ENCODE data around the gene UBE2B. TPM values are rescaled to one million over a fixed set of nuclear protein-coding genes. Genes with fewer than 3 reads are reported as not detected.

Gene UBE2B
- total RNA-seq, 1 experiment from 2014 or later = 39.7 TPM

- TF ChIP-seq, protein P1, sequence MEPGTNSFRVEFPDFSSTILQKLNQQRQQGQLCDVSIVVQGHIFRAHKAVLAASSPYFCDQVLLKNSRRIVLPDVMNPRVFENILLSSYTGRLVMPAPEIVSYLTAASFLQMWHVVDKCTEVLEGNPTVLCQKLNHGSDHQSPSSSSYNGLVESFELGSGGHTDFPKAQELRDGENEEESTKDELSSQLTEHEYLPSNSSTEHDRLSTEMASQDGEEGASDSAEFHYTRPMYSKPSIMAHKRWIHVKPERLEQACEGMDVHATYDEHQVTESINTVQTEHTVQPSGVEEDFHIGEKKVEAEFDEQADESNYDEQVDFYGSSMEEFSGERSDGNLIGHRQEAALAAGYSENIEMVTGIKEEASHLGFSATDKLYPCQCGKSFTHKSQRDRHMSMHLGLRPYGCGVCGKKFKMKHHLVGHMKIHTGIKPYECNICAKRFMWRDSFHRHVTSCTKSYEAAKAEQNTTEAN (CRISPR knock-in tag; IDR thresholded peaks at IDR 0.05) = no peak
- TF ChIP-seq, protein P2, sequence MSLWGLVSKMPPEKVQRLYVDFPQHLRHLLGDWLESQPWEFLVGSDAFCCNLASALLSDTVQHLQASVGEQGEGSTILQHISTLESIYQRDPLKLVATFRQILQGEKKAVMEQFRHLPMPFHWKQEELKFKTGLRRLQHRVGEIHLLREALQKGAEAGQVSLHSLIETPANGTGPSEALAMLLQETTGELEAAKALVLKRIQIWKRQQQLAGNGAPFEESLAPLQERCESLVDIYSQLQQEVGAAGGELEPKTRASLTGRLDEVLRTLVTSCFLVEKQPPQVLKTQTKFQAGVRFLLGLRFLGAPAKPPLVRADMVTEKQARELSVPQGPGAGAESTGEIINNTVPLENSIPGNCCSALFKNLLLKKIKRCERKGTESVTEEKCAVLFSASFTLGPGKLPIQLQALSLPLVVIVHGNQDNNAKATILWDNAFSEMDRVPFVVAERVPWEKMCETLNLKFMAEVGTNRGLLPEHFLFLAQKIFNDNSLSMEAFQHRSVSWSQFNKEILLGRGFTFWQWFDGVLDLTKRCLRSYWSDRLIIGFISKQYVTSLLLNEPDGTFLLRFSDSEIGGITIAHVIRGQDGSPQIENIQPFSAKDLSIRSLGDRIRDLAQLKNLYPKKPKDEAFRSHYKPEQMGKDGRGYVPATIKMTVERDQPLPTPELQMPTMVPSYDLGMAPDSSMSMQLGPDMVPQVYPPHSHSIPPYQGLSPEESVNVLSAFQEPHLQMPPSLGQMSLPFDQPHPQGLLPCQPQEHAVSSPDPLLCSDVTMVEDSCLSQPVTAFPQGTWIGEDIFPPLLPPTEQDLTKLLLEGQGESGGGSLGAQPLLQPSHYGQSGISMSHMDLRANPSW (CRISPR knock-in tag; conservative IDR thresholded peaks at IDR 0.05; ENCODE audit: low read depth) = no peak
- TF ChIP-seq AR (CRISPR knock-in tag; IDR thresholded peaks at IDR 0.05) (peak; percentile 54; the same call in 1 of the 2 replicates), NFE2L1 (CRISPR knock-in tag; IDR thresholded peaks at IDR 0.05) (peak; percentile 61; the same call in 1 of the 2 replicates), ZNF416 (CRISPR knock-in tag; IDR thresholded peaks at IDR 0.05) (peak; percentile 59; the same call in 1 of the 2 replicates), NR2C2 (CRISPR knock-in tag; IDR thresholded peaks at IDR 0.05) (no peak), TEAD4 (CRISPR knock-in tag; IDR thresholded peaks at IDR 0.05) (no peak), OVOL2 (CRISPR knock-in tag; IDR thresholded peaks at IDR 0.05; ENCODE audit: borderline replicate concordance) (no peak), ELF4 (CRISPR knock-in tag; IDR thresholded peaks at IDR 0.05; ENCODE audit: low read depth) (0 out of 2 replicates have a peak, but pooled peaks have one; percentile 15), NFATC4 (CRISPR knock-in tag; IDR thresholded peaks at IDR 0.05) (no peak), RELA (CRISPR knock-in tag; IDR thresholded peaks at IDR 0.05; ENCODE audit: borderline replicate concordance) (no peak; the same call in 1 of the 2 replicates), ETV6 (CRISPR knock-in tag; IDR thresholded peaks at IDR 0.05) (peak; percentile 81; the same call in 1 of the 2 replicates), PRDM15 (CRISPR knock-in tag; IDR thresholded peaks at IDR 0.05) (no peak)
- TF ChIP-seq, protein P3, sequence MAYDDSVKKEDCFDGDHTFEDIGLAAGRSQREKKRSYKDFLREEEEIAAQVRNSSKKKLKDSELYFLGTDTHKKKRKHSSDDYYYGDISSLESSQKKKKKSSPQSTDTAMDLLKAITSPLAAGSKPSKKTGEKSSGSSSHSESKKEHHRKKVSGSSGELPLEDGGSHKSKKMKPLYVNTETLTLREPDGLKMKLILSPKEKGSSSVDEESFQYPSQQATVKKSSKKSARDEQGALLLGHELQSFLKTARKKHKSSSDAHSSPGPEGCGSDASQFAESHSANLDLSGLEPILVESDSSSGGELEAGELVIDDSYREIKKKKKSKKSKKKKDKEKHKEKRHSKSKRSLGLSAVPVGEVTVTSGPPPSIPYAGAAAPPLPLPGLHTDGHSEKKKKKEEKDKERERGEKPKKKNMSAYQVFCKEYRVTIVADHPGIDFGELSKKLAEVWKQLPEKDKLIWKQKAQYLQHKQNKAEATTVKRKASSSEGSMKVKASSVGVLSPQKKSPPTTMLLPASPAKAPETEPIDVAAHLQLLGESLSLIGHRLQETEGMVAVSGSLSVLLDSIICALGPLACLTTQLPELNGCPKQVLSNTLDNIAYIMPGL (CRISPR knock-in tag; IDR thresholded peaks at IDR 0.05) = peak; percentile 83; the same call in 1 of the 2 replicates
- TF ChIP-seq, protein P4, sequence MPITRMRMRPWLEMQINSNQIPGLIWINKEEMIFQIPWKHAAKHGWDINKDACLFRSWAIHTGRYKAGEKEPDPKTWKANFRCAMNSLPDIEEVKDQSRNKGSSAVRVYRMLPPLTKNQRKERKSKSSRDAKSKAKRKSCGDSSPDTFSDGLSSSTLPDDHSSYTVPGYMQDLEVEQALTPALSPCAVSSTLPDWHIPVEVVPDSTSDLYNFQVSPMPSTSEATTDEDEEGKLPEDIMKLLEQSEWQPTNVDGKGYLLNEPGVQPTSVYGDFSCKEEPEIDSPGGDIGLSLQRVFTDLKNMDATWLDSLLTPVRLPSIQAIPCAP (CRISPR knock-in tag; IDR thresholded peaks at IDR 0.05) = no peak
- TF ChIP-seq, protein P5, sequence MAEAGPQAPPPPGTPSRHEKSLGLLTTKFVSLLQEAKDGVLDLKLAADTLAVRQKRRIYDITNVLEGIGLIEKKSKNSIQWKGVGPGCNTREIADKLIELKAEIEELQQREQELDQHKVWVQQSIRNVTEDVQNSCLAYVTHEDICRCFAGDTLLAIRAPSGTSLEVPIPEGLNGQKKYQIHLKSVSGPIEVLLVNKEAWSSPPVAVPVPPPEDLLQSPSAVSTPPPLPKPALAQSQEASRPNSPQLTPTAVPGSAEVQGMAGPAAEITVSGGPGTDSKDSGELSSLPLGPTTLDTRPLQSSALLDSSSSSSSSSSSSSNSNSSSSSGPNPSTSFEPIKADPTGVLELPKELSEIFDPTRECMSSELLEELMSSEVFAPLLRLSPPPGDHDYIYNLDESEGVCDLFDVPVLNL (CRISPR knock-in tag; IDR thresholded peaks at IDR 0.05; ENCODE audit: borderline replicate concordance, low read depth) = no peak
- TF ChIP-seq, protein P6, sequence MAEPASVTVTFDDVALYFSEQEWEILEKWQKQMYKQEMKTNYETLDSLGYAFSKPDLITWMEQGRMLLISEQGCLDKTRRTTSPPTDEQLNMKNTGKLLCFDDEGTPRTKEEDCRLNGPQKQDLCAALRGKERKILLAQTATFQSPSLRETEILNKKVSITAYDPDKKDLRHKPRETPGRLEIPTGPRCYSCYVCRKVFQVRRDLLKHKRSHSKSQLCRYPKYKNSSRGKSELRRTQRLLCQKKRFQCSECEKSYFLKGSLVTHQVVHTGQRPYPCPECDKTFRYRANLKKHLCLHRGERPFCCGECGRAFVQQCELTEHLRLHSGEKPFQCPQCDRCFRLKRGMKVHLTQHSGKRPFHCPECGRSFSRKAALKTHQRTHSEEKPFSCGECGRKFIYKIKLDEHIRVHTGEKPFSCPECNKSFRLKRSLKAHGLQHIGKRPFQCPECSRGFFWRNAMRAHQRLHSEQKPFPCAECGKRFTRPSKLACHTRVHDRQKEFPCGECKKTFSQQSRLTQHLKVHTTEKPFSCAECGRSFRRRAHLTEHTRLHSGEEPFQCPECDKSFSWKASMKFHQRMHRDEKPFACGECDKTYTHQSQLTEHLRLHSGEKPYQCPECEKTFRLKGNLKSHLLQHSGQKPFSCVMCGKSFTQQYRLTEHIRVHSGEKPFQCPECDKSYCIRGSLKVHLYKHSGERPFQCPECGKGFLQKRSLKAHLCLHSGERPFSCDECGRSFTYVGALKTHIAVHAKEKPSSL (CRISPR knock-in tag; conservative IDR thresholded peaks at IDR 0.05) = no peak
- TF ChIP-seq, protein P7, sequence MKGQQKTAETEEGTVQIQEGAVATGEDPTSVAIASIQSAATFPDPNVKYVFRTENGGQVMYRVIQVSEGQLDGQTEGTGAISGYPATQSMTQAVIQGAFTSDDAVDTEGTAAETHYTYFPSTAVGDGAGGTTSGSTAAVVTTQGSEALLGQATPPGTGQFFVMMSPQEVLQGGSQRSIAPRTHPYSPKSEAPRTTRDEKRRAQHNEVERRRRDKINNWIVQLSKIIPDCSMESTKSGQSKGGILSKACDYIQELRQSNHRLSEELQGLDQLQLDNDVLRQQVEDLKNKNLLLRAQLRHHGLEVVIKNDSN (CRISPR knock-in tag; IDR thresholded peaks at IDR 0.05) = peak; percentile 99
These were observed at the start of gene UBE2B (continued) for GRCh38 chr5:134370871-134371833.
